ENCODE data around the gene ADI1.
A peak's percentile ranks its signal among the peaks of the same experiment; 100 is the strongest.
"Not testable (repeated sequence)": the region's sequence is repeated elsewhere in the genome, so short reads cannot be mapped to it uniquely, and the experiment has no call there.

The ADI1 gene

DNA sequence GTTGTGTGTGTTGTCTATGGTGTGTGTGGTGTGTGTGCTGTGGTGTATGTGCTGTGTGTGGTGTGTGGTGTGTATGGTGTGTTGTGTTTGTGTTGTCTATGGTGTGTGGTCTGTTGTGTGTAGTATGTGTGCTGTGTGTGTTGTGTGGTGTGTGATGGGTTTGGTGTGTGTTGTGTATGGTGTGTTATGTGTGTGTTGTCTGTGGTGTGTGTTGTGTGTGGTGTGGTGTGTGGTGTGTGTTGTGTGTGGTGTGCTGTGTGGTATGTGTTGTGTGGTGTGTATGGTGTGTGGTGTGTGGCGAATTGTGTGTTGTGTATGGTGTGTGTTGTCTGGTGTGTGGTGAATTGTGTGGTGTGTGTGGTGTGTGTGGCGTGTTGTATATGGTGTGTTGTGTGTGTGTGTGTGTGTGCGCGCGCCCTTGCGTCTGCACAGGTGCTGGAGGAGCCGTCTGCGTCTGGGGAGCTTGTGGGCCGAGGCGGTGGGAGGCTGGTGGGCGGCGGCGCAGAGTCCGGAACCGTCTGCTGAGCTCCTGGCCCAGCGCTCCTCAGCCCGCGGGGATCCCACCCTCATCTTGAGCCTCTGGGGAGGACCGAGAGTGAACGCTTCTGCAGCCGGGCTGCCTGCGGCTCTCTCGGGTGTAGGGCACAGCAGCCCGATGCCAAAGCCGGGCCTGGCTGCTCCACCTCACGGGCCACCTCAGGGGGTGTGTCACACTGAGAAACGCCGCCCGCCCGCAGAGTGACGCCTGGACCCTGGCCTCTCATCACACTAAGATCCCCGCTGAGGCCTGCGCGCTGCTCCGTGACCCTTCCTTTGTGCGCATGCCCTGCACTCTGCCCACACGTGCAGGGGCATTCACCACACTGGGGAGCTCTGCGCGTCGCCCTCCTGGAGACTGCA lies 8.8 kb upstream of the ADI1 start:
- DNase-seq: no peak

DNA sequence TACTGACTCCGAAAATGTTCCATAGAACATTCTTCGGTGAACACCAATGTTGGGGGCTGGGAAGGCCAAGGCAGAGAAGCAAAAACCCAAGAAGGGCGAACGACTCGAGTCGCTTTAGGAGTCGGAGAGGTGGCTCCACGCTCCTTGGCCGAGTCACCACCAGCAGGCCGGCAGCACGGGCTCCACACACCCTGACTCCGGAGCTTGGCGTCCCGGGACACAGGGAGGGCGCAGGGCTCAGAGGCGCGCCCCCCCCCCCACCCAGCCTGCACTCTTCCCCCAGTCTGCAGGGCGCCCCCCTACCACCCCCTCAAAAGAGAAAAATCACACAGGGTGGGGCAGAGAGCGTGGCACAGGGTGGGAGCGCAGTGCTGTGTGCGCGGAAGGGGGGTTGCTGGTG lies 7.5 kb upstream of the ADI1 start:
- no peak for DNase-seq

DNA sequence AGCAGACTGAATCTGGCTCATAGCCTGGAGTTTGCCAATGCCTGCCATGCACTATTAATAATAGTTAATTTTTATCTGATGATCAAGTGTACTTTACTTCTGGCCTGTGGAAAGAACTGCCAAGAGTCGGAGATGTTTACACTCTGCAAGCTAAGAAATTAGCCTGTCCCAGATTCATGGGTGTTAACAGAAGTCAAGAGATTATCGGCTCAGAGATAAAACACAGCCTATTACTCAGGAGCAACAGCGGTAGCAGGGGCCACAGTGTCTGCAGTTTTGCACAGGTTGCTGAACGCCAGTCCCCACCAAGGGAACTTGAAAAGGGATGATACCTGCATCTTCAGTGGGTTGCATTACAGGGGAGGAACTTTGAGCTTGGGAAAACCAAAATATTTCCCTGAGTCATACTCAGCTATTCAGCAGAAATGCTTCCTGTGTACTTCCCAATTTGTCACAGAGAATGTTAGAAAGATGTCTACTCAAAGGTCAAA lies 4.3 kb upstream of the ADI1 start:
- no peak for DNase-seq

DNA sequence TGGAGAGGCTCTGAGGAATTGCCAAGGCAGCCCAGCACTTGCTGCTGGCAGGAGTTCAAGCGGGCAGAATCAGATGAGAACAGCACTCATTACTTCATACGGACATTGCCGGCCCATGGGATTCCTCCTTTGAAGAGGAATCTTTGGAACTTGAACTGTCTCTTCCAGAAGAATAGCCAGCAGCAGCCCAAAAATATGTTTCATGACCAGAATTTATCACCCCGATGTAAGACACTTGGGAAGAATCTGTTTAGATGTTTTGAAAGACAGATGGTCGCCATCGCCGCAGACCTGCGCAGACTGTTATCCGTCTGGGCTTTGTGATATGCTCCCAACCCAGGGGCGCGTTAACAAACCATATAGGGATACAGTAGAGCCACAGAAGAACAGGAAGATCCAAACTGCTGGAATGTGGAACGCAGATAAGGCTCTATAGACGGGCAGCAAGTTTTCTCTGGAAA lies 3.7 kb upstream of the ADI1 start:
- DNase-seq: no peak

DNA sequence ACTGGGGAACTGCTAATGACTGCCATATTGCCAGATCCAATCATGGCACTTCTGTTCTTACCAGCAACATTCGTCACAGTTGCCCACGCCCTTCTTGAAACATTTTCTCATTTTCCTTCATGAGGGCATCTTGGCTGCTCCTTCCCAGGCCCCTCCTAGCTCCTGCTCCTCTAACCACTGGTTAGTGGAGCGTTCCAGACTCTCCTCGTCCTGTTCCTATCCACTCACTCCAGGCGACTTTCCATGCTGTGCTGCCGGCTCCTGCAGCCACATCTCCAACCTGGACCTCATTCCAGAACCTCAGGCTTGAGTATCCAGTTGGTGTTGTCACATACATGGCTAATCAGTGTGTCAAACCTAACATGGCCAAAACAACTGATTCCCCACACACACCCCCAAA lies 1.3 kb upstream of the ADI1 start:
- no peak for DNase-seq

DNA sequence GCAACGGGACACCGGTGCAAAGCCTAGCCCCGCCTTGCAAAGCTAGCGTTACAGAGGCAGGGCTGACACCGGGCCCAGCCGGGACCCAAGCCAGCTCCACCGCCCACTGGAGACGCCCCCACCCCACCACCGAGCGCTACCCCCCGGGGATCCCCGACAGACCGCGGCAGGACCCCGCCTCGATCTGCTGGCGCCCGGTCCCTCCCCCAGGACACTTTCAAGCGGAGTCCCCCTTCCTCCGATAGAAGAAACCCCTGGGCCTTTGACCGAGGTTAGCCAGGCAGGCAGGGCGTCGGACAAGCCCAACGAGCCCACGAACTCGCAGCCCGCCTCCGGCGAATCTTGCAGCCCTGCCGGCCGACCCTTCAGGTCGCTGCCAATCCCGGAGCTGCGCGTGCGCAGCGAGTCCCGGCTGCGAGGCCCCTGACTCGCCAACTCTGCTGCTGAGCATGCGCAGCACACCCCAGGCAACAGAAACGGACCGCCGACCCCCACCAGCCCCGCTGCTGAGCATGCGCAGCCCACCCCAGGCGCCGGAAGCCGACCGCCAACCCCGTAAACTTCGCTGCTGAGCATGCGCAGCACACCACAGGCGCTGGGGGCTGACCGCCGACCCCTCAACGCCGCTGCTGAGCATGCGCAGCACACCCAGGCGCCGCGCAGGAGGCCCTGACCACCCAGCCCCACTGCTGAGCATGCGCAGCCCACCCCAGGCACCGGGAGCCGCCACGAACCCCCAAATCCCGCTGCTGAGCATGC lies 656 bp downstream of the ADI1 start:
- DNase-seq: peak; percentile 79

DNA sequence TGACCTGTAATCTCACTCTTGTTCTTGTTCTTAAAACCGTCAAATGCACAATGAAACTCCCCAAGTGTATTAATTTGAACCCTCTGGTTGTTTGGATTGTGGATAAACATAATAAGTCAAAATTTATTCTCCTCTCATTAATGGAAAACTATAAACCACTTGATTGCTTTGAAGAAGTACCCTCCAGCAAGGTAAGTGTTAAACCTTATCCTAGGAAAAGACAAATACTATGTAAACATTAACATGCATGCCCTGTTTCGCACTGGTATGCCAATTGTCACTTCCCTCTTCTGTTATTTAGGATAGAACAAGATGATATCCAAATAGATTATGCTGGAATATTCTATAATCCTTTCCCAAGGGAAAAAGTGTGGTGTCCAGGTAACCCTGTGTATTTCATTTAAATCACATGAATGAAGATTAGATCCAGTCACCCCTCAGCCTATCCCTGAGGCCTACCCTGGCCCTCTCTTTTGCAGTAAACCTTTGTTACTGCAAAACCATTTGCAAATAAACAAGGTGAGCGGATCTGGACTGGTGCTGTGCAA lies 1.3 kb downstream of the ADI1 start:
- DNase-seq: no peak

DNA sequence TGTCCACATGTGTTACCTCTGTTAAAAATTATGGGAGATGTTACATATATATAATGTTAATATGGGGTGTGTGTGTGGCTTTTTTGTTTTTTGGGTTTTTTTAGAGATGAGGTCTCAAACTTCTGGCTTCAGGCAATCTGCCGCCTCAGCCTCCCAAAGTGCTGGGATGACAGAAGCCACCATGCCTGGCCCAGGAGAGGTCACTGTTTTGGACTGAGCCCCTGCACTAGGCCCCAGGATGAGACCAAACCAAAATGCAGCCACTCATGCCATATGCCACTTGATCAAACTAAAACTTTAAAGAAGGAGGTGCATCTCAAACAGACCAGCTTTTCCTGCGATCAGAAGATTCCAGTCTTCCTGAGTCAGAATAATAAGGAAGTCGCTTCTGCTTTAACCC lies 2.5 kb downstream of the ADI1 start:
- no peak for DNase-seq

DNA sequence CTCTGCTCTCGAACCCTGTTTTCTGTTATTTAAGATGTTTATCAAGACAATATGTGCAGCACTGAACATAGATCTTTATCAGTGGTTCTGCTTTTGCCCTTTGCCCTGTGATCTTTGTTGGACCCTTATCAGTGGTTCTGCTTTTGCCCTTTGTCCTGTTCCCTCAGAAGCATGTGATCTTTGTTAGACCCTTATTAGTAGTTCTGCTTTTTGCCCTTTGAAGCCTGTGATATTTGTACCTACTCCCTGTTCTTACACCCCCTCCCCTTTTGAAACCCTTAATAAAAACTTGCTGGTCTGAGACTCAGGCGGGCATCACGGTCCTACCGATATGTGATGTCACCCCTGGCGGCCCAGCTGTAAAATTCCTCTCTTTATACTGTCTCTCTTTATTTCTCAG lies 3.9 kb downstream of the ADI1 start:
- DNase-seq: not testable (repeated sequence)

DNA sequence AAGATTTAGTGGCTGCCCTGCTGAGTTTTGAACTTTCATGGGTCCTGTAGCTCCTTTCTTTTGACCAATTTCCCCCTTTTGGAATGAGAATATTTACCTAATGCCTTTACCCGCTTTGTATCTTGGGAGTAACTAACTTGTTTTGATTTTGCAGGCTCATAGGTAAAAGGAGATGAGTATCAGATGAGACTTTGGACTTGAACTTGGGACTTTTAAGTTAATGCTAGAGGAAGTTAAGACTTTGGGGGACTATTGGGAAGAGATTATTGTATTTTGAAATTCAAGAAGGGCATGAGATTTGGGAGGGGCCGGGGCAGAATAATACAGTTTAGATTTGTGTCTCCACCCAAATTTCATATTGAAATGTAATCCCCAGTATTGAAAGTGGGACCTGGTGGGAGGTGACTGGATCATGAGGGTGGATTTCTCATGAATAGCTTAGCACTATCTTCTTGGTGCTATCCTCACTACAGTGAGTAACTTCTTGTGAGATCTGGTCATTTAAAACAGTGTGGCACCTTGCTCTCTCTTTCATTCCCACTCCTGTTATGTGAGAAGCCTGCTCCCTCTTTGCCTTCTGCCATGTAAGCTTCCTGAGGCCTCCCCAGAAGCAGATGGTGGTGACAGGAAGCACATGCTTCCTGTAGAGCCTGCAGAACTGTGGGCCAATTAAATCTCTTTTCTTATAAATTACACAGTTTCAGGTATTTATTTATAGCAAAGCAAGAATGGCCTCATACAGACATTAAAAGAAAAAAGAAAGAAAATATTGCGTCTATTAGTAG lies 6.1 kb downstream of the ADI1 start:
- DNase-seq: no peak

DNA sequence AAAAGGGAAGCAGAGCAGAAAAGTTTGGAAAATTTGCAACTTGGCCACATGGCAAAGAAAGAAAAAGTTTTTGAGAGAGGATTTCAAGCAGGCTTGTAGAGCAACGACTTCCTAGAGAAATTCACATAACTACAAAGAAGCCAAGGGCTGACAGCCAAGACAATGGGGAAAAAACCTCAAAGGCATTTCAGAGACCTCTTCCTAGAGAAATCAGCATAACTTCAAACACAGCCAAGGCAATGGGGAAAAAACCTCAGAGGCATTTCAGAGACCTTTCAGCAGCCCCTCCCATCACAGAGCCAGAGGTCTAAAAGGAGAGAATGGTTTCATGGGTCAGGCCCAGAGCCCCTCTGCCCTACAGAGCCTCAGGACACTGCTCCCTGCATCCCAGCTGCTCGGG lies 7.2 kb downstream of the ADI1 start:
- DNase-seq: no peak

DNA sequence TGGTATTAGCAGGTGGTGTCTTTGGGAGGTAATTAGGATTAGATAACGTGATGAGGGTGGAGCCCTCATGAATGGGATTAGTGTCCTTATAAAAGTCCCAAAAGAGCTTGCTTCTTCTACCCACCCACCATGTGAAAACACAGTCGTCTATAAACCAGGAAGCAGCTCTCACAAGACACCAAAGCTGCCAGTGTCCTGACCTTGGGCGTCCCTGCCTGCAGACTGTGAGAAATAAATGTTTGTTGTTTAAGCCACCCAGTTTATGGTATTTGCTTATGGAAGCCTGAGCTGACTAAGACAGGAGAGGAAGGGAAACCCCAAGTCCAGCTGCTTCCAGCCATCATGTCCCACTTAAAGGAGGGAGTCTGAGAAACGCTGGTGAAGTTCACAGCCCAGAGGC lies 13.6 kb downstream of the ADI1 start:
- DNase-seq: no peak

DNA sequence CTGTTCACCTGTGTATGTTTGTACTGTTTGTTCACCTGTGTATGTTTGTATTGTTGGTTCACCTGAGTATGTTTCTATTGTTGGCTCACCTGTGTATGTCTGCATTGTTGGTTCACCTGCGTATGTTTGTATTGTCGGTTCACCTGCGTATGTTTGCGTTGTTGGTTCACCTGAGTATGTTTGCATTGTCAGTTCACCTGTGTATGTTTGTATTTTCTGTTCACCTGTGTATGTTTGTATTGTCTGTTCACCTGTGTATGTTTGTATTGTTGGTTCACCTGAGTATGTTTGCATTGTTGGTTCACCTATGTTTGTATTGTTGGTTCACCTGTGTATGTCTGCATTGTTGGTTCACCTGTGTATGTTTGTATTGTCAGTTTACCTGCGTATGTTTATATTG lies 14.6 kb downstream of the ADI1 start:
- no peak for DNase-seq

DNA sequence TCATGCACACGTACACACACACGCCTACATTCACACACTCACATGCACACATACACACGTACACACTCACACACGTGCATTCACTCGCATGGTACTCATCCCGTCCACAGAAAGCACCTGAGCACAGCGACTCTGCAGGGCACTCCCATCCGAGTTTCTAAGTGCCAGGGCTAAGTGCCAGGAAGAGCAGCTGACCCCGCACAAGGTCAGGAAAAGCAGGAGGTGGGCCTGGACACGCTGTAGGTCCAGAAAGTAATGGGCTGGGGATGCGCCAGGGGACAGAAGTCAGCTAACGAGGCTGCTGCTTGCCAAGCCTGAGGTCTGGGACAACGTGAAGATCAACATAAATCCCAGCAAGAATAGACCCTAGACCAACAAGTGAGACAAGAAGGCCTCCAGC lies 15.8 kb downstream of the ADI1 start:
- DNase-seq: no peak

DNA sequence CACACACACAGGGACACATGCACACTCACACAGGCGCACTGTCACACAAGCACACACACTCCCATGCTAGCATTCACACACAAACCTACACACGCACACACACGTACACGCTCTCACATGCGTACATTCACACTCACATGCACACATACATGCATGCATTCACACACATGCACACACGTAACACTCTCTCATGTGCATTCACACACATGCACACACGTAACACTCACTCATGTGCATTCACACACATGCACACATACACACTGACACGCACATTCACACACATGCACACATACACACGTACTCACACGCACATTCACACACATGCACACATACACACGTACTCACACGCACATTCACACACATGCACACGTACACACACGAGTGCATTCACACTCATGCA lies 16.3 kb downstream of the ADI1 start:
- no peak for DNase-seq

DNA sequence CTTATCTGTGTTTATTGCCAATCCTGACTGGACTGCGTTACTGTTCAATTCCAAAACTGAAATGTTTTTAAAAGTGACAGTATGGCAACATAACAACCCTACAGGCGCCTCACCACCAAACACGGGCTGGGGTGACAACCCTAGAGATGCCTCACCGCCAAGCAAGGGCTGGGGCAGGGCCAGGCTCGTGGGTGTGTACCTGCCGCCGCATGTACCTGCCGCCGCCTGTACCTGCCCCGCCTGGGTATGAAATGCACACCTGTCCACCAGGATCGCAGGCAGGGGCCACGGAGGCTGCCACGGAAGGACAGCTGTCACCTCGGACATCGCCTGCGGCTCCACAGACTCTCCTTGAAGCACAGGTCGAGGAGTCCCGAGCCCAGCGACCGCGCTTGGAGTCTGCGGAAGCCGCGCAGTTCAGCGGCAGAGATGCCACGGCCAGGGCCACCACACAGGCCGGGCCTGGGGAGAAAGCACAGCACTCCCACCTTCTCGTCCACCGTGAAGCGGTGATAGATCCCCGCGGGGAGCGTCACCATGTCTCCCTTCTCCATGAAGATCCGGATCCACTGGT lies 18.9 kb downstream of the ADI1 start:
- DNase-seq: no peak

DNA sequence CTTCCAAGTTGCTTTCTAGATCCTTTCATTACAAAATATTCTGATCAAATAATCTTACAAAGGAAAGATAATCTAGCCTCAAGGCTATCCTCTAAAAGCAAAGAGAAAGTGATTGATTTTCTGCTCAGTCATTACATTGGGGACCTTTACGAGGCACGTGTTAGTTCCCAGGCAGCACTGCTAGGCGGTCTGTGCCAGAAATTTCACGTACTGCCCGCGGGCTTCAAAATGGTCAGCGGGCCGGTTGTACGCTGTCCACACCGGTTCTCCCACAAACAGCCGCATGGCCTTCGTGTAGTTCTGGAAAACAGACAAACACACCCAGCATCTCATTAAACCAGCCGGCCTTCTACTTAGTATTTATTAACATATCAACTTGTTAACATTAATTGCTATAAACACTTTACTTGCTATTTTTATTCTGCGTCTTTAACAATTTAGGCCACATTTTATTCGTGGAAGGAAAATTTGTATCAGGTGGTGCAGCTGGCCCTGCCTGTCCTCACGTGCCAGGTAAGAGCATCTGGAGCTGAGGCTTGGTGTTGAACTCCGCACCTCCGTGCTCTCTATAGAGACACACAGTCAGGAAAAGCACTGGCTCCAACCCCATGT lies 20.4 kb downstream of the ADI1 start:
- DNase-seq: no peak

DNA sequence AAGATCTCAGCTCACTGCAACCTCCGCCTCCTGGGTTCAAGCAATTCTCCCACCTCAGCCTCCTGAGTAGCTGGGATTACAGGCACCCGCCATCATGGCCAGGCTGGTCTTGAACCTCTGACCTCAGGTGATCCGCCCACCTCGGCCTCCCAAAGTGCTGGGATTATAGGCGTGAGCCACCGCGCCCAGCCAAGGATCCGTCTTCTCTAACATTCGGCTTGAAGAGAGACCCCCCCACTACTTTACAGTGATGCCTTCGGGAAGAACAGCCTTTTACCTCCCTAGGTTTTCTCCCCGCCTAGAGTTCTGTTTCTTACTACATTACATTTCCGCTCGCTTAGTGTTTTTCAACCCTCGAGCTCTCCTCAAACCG lies 22.6 kb downstream of the ADI1 start:
- not testable (repeated sequence) for DNase-seq

DNA sequence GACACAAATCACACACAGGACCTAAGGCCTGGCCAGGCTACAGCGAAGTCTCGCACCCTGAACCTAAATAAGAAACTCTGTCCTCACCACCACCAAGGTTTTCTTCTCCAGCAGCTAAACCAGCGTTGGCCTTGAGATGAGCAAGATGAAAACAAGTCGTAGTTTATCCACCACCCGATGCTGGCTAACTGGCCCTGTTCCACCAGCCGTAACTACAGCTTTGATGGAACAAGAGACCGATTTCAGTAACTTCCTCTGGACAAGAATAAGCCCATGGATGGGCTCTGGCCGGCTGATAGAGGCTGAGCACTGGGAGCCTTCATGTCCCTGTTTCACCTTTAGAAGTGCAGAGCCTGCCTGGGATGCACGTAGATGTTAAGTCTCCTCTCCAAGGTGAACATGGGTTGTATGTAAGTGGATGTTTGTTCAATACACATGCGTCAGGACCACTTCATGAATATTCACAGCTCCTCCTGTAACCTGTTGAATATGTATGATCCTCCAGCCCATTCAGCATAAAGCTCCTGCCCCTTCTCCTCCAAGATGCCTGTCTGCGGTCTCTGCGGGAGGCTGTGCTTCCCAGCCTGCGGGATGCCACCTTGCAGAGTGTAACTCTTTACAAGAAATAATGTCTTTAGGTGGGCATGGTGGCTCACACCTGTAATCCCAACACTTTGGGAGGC lies 24.2 kb downstream of the ADI1 start:
- DNase-seq: no peak

DNA sequence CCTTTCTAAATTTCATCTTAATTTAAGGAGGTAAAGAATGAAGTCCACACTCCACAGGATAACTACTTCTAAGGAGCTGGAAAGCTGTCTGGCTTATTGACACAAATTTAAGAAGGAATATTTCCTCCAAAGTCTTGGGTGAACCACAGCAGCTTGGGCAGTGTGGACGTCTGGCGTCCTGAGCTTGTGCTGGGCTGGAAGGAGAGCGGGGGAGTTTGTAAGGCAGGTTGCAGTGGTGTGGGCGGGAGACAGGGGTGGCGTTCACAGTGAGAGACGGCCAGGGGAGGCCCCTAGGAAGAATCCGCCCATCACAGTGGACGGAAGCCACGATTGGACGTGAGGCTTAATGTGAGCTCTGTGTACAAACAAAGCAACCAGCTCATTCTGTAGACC lies 25.7 kb downstream of the ADI1 start:
- no peak for DNase-seq

DNA sequence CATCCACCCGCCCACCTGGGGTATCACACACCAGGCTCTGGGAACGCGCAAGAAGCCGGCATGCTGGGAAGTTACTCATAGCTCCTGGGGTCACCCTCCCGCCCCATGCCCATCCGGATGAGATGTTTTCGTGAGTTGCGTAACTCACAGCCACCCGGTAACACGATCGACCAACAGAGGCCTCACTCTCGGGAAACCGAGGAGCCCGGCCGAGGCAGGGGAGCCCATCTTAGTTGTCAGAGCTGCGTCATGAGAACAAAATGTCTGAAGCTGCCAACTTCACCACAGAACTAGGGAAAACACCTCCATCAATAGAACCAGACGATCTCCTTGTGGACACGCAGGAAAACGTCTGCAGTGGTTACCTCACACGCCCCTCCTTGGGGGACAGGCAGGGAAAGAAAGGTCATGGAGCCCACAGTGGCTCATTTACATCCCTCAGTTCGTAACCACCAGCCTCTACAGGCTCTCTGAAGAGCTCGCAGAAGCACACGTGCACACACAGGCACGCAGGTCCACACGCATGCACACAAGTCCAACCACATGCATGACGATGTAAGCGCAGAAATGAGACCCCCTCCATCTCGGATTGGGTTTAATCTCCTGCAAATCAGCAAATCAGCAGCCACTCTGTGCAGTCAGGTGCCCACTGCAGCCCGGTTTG lies 26.2 kb downstream of the ADI1 start:
- DNase-seq: no peak
